Body of pancreas (tissue), 4 donors: ENCODE measurements around the gene CMTR2.

Experiments used
- POLR2A ChIP-seq, 3 donors: fragments of 450-650 bp; IDR thresholded peaks; one replicate each; pipeline ENCODE4 v1.6.1; 2016; ENCODE audit warnings: antibody characterized with exemption in 3 of 3, mild to moderate bottlenecking in 2 of 3
- TF ChIP-seq, protein P1 (sequence below), 7 experiments: fragments of 450-650 bp in 4 of 7; fragments of 200-600 bp in 3 of 7; sonication (generic) in 3 of 7; IDR thresholded peaks; one replicate each; pipeline ENCODE4 v1.5.1; 2016 to 2019; ENCODE audit warnings: antibody characterized with exemption in 7 of 7

- TF ChIP-seq, protein P1, sequence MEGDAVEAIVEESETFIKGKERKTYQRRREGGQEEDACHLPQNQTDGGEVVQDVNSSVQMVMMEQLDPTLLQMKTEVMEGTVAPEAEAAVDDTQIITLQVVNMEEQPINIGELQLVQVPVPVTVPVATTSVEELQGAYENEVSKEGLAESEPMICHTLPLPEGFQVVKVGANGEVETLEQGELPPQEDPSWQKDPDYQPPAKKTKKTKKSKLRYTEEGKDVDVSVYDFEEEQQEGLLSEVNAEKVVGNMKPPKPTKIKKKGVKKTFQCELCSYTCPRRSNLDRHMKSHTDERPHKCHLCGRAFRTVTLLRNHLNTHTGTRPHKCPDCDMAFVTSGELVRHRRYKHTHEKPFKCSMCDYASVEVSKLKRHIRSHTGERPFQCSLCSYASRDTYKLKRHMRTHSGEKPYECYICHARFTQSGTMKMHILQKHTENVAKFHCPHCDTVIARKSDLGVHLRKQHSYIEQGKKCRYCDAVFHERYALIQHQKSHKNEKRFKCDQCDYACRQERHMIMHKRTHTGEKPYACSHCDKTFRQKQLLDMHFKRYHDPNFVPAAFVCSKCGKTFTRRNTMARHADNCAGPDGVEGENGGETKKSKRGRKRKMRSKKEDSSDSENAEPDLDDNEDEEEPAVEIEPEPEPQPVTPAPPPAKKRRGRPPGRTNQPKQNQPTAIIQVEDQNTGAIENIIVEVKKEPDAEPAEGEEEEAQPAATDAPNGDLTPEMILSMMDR (IDR thresholded peaks at IDR 0.05), result no peak
- no peak for TF ChIP-seq POLR2A (IDR thresholded peaks at IDR 0.05)
These were observed 26.8 kb downstream of the CMTR2 start for GRCh38 chr16:71262391-71262790.
